Neural cell (in vitro differentiated cells): ENCODE data around the gene UBL4B.

Experiments
- CTCF ChIP-seq: fragments of 450-650 bp; IDR thresholded peaks from 2 replicates; pipeline ENCODE4 v1.5.1; 2014; ENCODE audit warnings: antibody characterized with exemption, mild to moderate bottlenecking, moderate library complexity; ENCODE audit not compliant: poor library complexity, severe bottlenecking
- MXI1 ChIP-seq: fragments of 450-650 bp; conservative IDR thresholded peaks from 2 replicates; pipeline ENCODE4 v1.6.1; 2014; ENCODE audit warnings: antibody characterized with exemption, mild to moderate bottlenecking; ENCODE audit not compliant: poor library complexity, severe bottlenecking
- POLR2AphosphoS5 ChIP-seq: IDR thresholded peaks from 2 replicates; pipeline ENCODE4 v1.6.1; 2012
- TAF1 ChIP-seq: IDR thresholded peaks from 2 replicates; pipeline ENCODE4 v1.6.1; 2012; ENCODE audit warnings: low read depth

DNA sequence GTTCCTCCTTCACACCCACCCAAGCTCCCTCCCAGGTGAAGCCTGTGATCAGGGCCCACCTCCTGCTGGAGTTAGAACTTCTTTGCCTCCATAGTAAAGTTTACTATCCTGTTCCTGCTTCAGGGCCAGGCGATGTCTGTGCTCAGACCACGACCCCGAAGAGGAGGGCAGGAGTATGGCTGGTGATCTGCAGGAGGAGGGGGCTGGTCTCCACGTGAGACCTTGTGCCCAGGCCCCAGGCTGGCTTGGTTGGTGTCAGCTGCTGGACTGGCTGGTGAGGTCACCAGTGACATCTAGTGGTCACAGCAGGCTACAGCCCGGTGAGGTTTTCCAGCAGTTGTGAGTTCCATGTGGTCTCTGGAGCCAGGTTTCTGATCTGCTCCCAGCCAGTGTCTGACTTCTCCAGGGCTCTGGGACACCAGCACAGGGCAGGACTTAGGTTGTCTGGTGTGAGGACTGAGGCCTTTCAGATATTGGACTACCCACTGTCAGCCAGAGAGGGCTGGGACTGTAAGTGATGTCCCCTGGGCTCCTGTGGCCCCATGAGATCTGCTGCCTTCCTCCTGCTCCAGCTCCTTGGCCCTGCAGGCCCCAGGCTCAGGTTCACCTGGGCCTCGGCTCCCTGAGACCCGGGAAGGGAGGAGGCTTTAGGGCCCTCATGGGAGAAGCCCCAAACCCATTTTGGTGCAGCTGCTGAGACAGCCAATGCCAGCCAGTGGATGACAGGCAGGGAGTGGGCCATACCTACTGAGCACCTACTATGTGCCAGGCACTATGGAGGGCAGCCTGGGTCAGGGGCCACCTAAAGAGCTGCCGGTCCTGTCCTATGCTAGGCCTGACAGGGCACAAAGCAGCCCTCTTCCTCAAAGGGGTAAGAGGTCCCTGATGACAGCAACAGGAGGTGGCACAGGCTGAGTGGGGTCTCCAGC is 6.0 kb upstream of the UBL4B start:
- no peak for TF ChIP-seq POLR2AphosphoS5
- peak; percentile 21 for TF ChIP-seq MXI1
- peak; percentile 94 for TF ChIP-seq CTCF
- no peak for TF ChIP-seq TAF1
